ENCODE results near the gene SKAP2. TPM values are rescaled to one million over a fixed set of nuclear protein-coding genes. Genes with fewer than 3 reads are reported as not detected.

SKAP2 gene
- total RNA-seq, 2 donors from 2014 or later: 7.8 to 11.2 TPM

- Histone ChIP-seq H3K4me3 (no peak overlapping the region), H3K4me1 (no peaks in the 10 kb centered on the region), H3K27me3 (no peaks in the 10 kb centered on the region), H3K27ac (no peak overlapping the region), H3K36me3 (no peaks in the 10 kb centered on the region), H3K9me3 (no peaks in the 10 kb centered on the region)
- no peak for TF ChIP-seq CTCF (IDR thresholded peaks at IDR 0.05)
- DNase-seq (ENCODE audit: low spot score): no peak
Observed at GRCh38 chr7:26704786-26705185, 159.6 kb downstream of the SKAP2 start.

- H3K9me3 ChIP-seq: no peaks in the 10 kb centered on the region
- no peaks in the 10 kb centered on the region for H3K36me3 ChIP-seq
- H3K4me1 ChIP-seq: no peaks in the 10 kb centered on the region
- TF ChIP-seq CTCF (IDR thresholded peaks at IDR 0.05): no peak
- H3K4me3 ChIP-seq: no peak overlapping the region
- H3K27me3 ChIP-seq: no peaks in the 10 kb centered on the region
- H3K27ac ChIP-seq: no peak overlapping the region
- DNase-seq (ENCODE audit: low spot score): no peak
Observed at GRCh38 chr7:26704036-26704435, 160.4 kb downstream of the SKAP2 start.

GRCh38 chr7:26700893-26701292 lies 163.5 kb downstream of the SKAP2 start:
- no peak for DNase-seq (ENCODE audit: low spot score)
- H3K4me1 ChIP-seq: no peaks in the 10 kb centered on the region
- H3K27me3 ChIP-seq: no peaks in the 10 kb centered on the region
- H3K4me3 ChIP-seq: no peak overlapping the region
- H3K27ac ChIP-seq: no peak overlapping the region
- H3K36me3 ChIP-seq: no peaks in the 10 kb centered on the region
- H3K9me3 ChIP-seq: no peaks in the 10 kb centered on the region
- TF ChIP-seq CTCF (IDR thresholded peaks at IDR 0.05): no peak

GRCh38 chr7:26700386-26700785 lies 164.0 kb downstream of the SKAP2 start:
- H3K36me3 ChIP-seq: no peaks in the 10 kb centered on the region

GRCh38 chr7:26699766-26700165 lies 164.6 kb downstream of the SKAP2 start:
- Histone ChIP-seq H3K4me3 (no peak overlapping the region), H3K27me3 (no peaks in the 10 kb centered on the region), H3K36me3 (no peaks in the 10 kb centered on the region), H3K9me3 (no peaks in the 10 kb centered on the region), H3K27ac (no peak overlapping the region), H3K4me1 (no peaks in the 10 kb centered on the region)
- DNase-seq (ENCODE audit: low spot score): no peak
- TF ChIP-seq CTCF (IDR thresholded peaks at IDR 0.05): no peak

More at GRCh38 chr7:26700386-26700785, 164.0 kb downstream of the SKAP2 start:
- TF ChIP-seq CTCF (IDR thresholded peaks at IDR 0.05): no peak
- no peaks in the 10 kb centered on the region for H3K4me1 ChIP-seq
- DNase-seq (ENCODE audit: low spot score): no peak
- H3K27ac ChIP-seq: no peak overlapping the region
- no peak overlapping the region for H3K4me3 ChIP-seq
- no peaks in the 10 kb centered on the region for H3K9me3 ChIP-seq
- H3K27me3 ChIP-seq: no peaks in the 10 kb centered on the region

- Histone ChIP-seq H3K36me3 (no peaks in the 10 kb centered on the region), H3K4me3 (no peak overlapping the region), H3K27me3 (no peaks in the 10 kb centered on the region), H3K9me3 (no peaks in the 10 kb centered on the region), H3K27ac (no peak overlapping the region), H3K4me1 (no peaks in the 10 kb centered on the region)
- no peak for TF ChIP-seq CTCF (IDR thresholded peaks at IDR 0.05)
- DNase-seq (ENCODE audit: low spot score): no peak
Observed at GRCh38 chr7:26698806-26699205, 165.6 kb downstream of the SKAP2 start.

Measured in right atrium auricular region (tissue), 2 donors.